NCI-H2227 treated with DMSO at 0.1 percent for 48 hours (cell line): Measurements from ENCODE around the gene CST9.
"Not testable (repeated sequence)": the region's sequence is repeated elsewhere in the genome, so short reads cannot be mapped to it uniquely, and the experiment has no call there.

Source experiments
- DNase-seq: peaks from one replicate; lab custom pipeline; 2025; lab: John Stamatoyannopoulos, UW

Gene CST9

DNA sequence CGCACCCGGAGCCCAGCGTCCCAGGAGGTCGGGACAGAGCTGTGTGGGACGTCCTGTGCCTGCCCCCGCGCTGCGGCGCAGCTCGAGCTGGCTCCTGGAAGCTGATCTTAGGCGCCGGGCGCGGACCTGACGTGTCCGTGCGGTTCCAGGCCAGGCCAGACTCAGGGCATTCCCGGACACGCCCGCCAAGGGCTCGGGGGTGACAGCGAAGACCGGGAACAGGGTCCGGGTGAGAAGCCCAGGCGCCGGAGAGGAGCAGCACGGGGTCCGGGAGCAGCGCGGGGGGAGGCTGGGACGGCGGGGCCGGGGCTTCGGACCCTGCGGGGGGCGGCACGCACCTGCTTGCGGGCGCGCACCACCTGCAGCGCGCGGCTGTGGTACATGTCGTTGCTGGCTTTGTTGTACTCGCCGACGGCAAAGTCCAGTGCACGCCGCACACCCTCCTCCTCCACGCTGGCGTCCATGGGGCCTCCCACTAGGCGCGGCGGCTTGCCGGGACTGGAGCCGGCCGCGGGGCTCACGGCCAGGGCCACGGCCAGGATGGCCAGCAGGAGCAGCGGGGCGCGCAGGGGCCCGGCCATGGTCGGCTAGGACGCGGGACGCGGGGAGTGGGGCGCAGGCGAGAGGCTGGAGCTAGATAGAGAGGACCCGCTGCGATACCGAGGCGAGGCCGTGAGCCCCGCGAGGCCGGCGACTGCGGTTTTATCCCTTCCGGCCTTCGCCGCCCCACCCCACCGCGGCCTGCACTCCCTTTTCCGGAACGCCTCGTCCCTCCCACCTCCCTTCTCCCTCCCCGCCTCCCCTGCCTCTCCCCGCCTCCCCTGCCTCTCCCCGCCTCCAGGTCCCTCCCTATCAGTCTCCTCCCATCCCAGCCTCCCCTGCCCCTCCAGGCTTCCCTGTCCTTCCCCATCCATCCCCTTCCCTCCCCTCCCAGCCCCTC, 31.8 kb upstream of the CST9 start, which contains the start of gene CST3:
Gene CST3 (minus strand): TSS at position 674 of the 940 bp plus-strand sequence. CDS start 93 bp downstream, at position 581.
- DNase-seq, result peak; percentile 67

DNA sequence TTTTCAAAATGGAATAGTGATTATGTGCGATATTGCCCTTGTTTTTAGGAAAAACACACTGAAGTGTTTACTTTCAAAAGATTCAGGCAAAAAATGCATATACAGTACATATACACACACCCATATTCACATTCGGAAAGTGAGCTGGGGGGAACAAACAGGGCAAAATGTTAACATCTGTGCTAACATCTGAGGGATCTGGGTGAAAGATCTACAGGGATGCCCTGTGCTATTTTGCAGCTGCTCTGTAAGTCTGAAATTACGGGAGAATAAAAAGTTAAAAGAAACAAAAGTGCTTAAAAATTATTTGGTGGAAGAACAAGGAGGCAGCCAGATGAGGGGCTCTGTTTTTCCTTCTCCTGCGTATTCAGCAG, 31.2 kb upstream of the CST9 start:
- no peak for DNase-seq

GRCh38 chr20:23636182-23636907, 30.6 kb upstream of the CST9 start:
- DNase-seq, result no peak

DNA sequence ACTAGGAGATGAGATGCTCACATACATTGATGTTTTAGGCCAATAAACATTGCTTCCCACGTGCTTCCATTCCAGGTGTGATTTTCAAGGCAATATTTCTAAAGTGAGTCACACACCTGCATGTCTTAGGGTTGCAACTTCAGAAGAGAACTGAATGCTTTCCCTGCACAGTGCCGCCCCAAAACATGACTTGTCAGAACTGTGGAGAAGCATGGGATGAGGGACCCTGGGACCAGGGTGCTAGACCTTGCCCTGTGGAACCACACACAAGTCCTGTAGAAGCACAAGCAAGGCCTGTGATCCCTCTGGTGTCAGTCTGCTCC, 30.0 kb upstream of the CST9 start:
- DNase-seq, result not testable (repeated sequence)

- no peak for DNase-seq
Observed at GRCh38 chr20:23634985-23635767, 29.5 kb upstream of the CST9 start.

DNA sequence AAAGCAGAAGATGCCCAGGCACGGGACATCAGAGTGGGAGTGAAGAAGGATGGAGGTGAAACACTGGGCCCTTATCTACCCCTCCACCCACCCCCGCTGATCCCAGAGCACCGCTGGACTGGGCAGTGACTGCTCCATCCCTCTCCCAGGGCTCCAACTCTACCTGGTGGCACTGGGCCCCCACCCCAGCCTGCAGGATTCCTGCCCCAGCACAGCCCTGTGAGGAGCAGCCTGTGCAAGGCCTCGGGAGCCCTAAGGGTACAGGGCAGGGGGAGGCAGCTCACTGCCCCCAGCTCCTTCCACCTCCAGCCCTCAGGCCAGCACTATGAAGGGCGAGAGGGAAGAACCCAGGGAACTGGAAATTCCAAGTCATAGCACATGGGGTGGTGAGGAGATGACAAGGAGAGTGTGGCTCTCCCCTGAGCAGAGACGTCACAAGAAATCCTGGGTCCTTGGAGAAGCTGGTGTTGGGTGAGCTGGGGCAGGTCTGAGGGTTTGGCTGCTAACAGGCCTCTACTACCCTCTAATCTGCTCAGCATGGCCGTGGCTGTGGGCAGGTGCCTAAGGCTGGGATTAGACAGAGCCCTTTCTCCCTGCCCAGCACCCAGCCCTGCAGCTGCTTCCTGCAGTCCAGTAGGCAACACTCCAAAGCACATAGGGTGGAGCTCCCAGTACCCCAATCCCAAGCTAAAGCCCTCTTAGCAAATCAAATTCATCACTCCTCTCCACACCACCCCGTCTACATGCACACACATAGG, 28.5 kb upstream of the CST9 start:
- DNase-seq, result no peak

DNA sequence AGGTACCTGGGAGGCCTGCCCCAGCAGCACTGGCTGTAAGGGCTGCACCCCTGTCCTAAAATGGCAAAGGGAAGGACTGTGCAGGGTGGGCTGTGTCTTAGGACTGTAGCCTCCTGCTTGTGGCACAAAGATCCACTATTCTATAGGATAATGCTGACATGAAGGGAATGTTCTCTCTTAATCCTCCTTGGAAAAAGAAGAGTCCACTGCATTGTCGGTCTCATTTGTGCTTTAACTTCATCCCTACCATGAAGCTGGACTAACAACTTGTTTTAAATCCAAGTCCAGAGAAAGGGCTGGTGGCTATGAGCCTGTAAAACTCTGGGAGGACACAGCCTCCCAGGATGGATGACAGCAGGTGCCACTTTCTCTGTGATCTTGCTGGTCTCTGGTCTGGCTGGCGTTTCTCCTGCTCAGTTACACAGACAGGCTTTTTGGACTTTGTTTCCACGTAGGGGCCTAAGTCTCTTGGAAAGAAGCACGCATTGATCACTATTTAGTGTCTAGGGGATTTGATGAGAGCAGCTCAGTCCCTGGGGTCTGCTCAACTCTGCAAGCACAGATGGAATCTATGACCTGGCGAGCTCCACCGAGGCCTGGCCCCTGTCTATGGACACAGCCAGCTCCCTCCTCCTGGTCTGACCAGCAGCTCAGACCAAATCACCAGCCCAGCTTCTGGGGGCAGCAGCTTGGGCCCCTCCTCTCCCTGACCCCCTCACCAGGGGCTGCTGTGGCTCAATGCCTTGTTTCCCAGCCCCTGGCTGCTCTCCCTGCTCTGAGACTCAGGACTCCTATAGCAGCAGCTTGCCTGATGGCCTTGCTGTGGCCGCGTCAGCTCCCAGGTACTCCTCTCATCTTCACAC, 27.2 kb upstream of the CST9 start:
- no peak for DNase-seq

- no peak for DNase-seq
Observed at GRCh38 chr20:23631981-23632710, 26.4 kb upstream of the CST9 start.

GRCh38 chr20:23631226-23631822, 25.6 kb upstream of the CST9 start:
- no peak for DNase-seq

DNA sequence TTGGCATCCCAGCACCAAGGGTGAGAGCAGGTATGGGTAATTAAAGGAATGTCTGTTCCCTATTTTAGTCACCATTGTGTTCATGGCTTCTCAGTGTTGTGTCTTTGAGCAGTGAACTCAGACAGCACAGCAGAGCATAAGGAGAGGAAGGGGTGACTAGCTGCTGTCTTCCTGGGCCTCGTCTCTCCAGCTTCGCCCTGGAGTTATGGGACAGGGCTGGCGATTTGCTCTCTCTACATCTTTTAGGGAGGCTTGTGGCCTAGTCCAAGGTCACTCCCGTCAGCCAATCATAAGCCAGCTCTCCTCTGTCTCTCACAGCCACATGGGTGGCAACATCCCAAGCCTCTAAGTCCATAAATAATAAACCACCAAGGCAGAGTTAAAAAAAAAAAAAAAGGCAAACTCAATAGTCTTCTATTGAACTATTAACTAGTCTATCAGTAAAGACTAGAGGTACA, 24.7 kb upstream of the CST9 start:
- no peak for DNase-seq

DNA sequence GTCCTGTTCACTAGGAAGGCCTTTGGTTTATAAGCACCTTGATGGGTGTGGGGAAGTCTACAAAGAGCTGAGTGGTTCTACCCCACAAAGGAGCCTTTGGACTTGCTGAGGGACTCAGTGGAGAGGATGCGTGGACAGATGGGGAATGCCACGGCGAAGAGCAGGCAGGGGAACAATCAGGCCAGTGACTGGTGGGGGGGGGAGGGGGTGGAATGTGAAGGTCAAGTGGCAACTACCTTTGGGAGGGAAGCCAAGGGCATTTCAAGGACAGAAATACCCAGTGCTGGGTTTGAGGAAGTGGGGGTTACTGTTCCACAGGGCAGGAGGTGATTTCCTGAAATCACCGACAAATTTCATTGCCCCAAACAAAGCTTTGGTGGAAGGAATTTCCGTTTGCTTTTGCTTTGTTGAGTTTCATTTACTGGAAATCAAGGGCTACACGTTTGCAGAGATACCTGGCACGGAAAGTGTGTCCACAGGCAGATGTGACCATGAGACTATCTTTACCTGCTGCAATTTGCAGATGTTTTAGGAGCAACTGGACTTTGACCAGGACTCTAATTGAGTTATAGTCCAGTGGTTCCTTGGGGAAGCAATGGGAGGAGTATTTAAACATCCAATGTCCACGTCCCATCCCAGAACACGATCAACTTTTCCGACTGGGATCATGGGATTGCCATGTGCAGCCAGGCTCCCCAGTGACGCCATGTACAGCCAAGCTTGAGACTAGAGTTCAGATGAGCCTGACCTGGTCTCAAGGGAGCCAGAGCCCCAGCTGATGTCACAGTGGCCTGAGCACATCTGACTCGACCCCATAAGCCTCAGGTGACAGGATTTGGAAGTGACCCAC, 24.1 kb upstream of the CST9 start:
- no peak for DNase-seq

DNA sequence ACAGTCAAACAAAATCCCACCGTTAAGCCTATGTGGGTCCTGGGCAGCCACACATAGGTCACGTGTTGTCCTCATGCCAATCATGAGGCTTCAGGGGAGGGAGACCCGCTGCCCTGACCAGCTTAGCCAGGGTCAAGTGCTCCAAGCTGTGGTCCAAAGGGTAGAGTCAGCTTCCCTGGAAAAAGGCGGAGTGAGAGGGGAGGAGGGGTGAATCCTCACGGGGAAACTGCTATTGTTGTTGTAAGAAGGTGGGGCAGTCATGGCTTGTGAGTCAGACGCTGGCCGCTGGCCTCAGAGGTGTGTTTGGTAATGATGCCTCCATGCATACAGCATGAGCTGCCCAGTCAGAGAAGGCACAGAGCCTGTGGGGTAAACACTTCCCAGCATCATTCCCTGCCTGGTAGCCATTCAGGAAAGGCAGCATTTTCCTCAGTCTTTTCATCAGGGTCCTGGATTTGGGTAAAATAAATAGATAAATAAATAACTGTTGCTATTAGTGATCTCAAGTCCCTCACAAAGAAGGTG, 23.4 kb upstream of the CST9 start:
- no peak for DNase-seq

GRCh38 chr20:23628402-23629016, 22.8 kb upstream of the CST9 start:
- no peak for DNase-seq

GRCh38 chr20:23627501-23627900, 21.8 kb upstream of the CST9 start:
- no peak for DNase-seq

GRCh38 chr20:23626040-23626620, 20.4 kb upstream of the CST9 start:
- DNase-seq, result no peak

- DNase-seq, result no peak
Observed at GRCh38 chr20:23625236-23625964, 19.7 kb upstream of the CST9 start.

DNA sequence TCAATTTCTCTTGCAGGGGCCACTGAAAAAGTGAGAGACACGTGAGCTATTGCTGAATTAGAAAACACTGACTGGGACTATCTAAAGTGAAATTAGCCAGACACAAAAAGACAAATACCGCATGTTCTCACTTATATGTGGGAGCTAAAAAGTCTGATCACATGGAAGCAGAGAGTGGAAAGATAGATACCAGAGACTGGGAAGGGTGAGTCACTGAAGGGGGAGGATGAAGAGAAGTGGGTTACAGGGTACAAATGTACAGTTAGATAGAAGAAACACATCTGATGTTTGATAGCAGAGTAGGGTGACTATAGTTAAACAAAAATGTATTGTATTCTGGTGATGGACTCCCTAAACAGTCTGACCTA, 18.6 kb upstream of the CST9 start:
- no peak for DNase-seq
